Measurements from ENCODE around the gene CCL17.
"Not testable (repeated sequence)": the region's sequence is repeated elsewhere in the genome, so short reads cannot be mapped to it uniquely, and the experiment has no call there.

Gene CCL17

GRCh38 chr16:57432989-57433388 is 28.4 kb downstream of the CCL17 start:
- DNase-seq (ENCODE audit: low read depth): no peak

- DNase-seq (ENCODE audit: low read depth): no peak
These were observed 29.4 kb downstream of the CCL17 start for GRCh38 chr16:57434003-57434402.

GRCh38 chr16:57435838-57436237 is 31.3 kb downstream of the CCL17 start:
- DNase-seq (ENCODE audit: low read depth): no peak

GRCh38 chr16:57439947-57440346 is 35.4 kb downstream of the CCL17 start:
- not testable (repeated sequence) for DNase-seq (ENCODE audit: low read depth)

- DNase-seq (ENCODE audit: low read depth): not testable (repeated sequence)
These were observed 36.0 kb downstream of the CCL17 start for GRCh38 chr16:57440551-57440950.

GRCh38 chr16:57444711-57445110 is 40.1 kb downstream of the CCL17 start:
- peak; percentile 43 for DNase-seq (ENCODE audit: low read depth)

- no peak for DNase-seq (ENCODE audit: low read depth)
These were observed 40.9 kb downstream of the CCL17 start for GRCh38 chr16:57445510-57445909.

- DNase-seq (ENCODE audit: low read depth): peak; percentile 57
These were observed 42.1 kb downstream of the CCL17 start for GRCh38 chr16:57446531-57447185.

- peak; percentile 96 for DNase-seq (ENCODE audit: low read depth)
These were observed 42.8 kb downstream of the CCL17 start, which contains the start of the genes CIAPIN1 and COQ9 for GRCh38 chr16:57447186-57447962. Gene CIAPIN1 (minus strand): TSS chr16:57447385. CDS start chr16:57440928, 6,457 bp downstream. Gene COQ9 (plus strand): TSS chr16:57447479. CDS start chr16:57447506, 27 bp downstream.

GRCh38 chr16:57452021-57452420 is 47.5 kb downstream of the CCL17 start:
- DNase-seq (ENCODE audit: low read depth): no peak

- DNase-seq (ENCODE audit: low read depth): peak; percentile 88
These were observed 57.8 kb downstream of the CCL17 start, which contains the start of gene POLR2C for GRCh38 chr16:57462209-57462977. Gene POLR2C (plus strand): TSS chr16:57462679. CDS start chr16:57462725, 46 bp downstream.

GRCh38 chr16:57462978-57463362 is 58.4 kb downstream of the CCL17 start:
- DNase-seq (ENCODE audit: low read depth): peak; percentile 37

- DNase-seq (ENCODE audit: low read depth): no peak
These were observed 60.0 kb downstream of the CCL17 start for GRCh38 chr16:57464523-57464922.

All from ELR (cell line).